Measurements from ENCODE around the gene CSMD2.

DNA sequence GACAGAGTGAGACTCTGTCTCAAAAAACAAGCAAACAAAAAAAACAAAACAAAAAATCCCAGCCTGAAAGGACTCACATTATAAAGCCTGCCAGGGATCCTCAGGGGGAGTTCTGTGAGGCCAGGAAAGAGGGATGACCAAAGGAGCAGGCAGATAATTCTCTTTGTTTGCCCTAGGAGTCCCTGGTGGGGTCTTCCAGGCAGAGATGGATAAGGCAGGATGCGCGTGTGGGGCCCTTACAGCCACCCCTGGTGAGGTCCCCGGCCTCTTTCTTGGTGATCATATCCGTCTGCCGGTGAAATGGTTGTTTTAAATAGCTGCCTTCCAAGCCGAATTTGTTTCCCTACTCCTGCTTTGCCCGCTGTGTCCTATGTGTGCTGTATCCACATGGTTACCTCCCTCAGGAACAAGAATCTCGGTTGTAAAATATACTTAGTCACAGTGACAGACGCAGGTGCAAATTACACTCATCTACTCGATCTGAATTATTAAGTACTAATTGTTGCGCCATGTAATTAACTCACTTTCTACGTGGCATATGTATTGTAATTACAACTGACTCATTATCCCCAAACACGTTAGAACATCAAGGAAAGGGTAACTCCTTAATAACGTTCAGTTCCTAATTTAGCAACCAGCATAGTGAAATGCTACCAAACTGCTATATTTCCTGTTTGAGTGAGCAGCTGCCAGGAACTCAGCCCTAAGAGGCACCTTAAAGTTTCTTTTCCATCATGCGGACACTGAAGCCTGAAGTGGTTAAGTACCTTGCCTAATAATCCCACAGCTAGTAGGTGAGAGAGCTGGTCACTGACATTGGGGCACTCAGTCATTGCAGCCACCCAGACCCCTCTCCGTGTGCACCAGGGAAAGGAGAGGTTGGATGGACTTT is 586.2 kb downstream of the CSMD2 start:
- TF ChIP-seq, protein P1, sequence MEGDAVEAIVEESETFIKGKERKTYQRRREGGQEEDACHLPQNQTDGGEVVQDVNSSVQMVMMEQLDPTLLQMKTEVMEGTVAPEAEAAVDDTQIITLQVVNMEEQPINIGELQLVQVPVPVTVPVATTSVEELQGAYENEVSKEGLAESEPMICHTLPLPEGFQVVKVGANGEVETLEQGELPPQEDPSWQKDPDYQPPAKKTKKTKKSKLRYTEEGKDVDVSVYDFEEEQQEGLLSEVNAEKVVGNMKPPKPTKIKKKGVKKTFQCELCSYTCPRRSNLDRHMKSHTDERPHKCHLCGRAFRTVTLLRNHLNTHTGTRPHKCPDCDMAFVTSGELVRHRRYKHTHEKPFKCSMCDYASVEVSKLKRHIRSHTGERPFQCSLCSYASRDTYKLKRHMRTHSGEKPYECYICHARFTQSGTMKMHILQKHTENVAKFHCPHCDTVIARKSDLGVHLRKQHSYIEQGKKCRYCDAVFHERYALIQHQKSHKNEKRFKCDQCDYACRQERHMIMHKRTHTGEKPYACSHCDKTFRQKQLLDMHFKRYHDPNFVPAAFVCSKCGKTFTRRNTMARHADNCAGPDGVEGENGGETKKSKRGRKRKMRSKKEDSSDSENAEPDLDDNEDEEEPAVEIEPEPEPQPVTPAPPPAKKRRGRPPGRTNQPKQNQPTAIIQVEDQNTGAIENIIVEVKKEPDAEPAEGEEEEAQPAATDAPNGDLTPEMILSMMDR (IDR thresholded peaks at IDR 0.05; ENCODE audit: low read depth, low read length): no peak
- TF ChIP-seq EZH2phosphoT487 (IDR thresholded peaks at IDR 0.05; ENCODE audit: low read depth): no peak
